Hepatocyte (in vitro differentiated cells): Measurements from ENCODE around the gene THRSP. TPM values are rescaled to one million over a fixed set of nuclear protein-coding genes. Genes with fewer than 3 reads are reported as not detected.

Experiments used
- DNase-seq: peaks from one replicate; pipeline ENCODE4 v3.0.0-alpha.2; 2016; ENCODE audit warnings: low spot score
- H2AFZ ChIP-seq: fragments of 200-600 bp; sonication (generic); 2 replicates; pipeline ENCODE4 v1.6.0; 2016; ENCODE audit warnings: antibody characterized with exemption, mild to moderate bottlenecking
- H3K27ac ChIP-seq: fragments of 200-600 bp; sonication (generic); 2 replicates; pipeline ENCODE4 v1.5.1; 2016; ENCODE audit warnings: mild to moderate bottlenecking
- H3K27me3 ChIP-seq: fragments of 200-600 bp; sonication (generic); 2 replicates; pipeline ENCODE4 v1.6.1; 2016
- H3K36me3 ChIP-seq: fragments of 200-600 bp; sonication (generic); replicated peaks from 2 replicates; pipeline ENCODE4 v1.5.1; 2016; ENCODE audit warnings: low read depth; ENCODE audit not compliant: insufficient read depth
- H3K4me1 ChIP-seq: fragments of 200-600 bp; sonication (generic); 2 replicates; pipeline ENCODE4 v1.5.1; 2016; ENCODE audit warnings: mild to moderate bottlenecking, moderate library complexity; ENCODE audit not compliant: insufficient read depth
- H3K4me2 ChIP-seq: fragments of 200-600 bp; sonication (generic); 2 replicates; pipeline ENCODE4 v1.6.0; 2016
- H3K4me3 ChIP-seq: fragments of 200-600 bp; sonication (generic); 2 replicates; pipeline ENCODE4 v1.5.1; 2016; ENCODE audit warnings: mild to moderate bottlenecking
- H3K79me2 ChIP-seq: fragments of 200-600 bp; sonication (generic); 2 replicates; pipeline ENCODE4 v1.6.0; 2017; ENCODE audit warnings: mild to moderate bottlenecking
- H3K9me2 ChIP-seq: fragments of 200-600 bp; sonication (generic); replicated peaks from 2 replicates; pipeline ENCODE4 v1.6.0; 2017; ENCODE audit warnings: mild to moderate bottlenecking; ENCODE audit not compliant: insufficient read depth
- H3K9me3 ChIP-seq: fragments of 200-600 bp; sonication (generic); 2 replicates; pipeline ENCODE4 v1.5.1; 2016; ENCODE audit warnings: low read depth, mild to moderate bottlenecking
- H4K20me1 ChIP-seq: fragments of 200-600 bp; sonication (generic); 2 replicates; pipeline ENCODE4 v1.6.0; 2016; ENCODE audit warnings: mild to moderate bottlenecking; ENCODE audit not compliant: insufficient read depth, poor library complexity, severe bottlenecking
- CTCF ChIP-seq: fragments of 200-600 bp; sonication (generic); IDR thresholded peaks from 2 replicates; pipeline ENCODE4 v1.5.1; 2016; ENCODE audit warnings: antibody characterized with exemption, mild to moderate bottlenecking; ENCODE audit not compliant: poor library complexity
- EZH2 ChIP-seq: fragments of 200-600 bp; sonication (generic); IDR thresholded peaks from 2 replicates; pipeline ENCODE4 v1.6.1; 2016; ENCODE audit warnings: antibody characterized with exemption, mild to moderate bottlenecking, borderline replicate concordance
- EZH2phosphoT487 ChIP-seq: fragments of 200-600 bp; sonication (generic); IDR thresholded peaks from one replicate; pipeline ENCODE4 v1.6.1; 2018; ENCODE audit warnings: antibody characterized with exemption, mild to moderate bottlenecking, low read depth, moderate library complexity; ENCODE audit not compliant: unreplicated experiment, severe bottlenecking
- WGBS: methylation state at CpG from one replicate; pipeline ENCODE4 v1.1.6; 2016; ENCODE audit warnings: low lambda C conversion rate; ENCODE audit errors: missing lambda C conversion rate; 5-methylcytosine and 5-hydroxymethylcytosine counted together
- polyA plus RNA-seq: library from polyadenylated mRNA; unstranded; fragments of >200 nt; fragmentation: Nextera tagmentation; extraction: Ambion mirVana; gene quantifications from 2 replicates; pipeline ENCODE4 v1.2.1, GENCODE V29; 2016
- total RNA-seq: library from RNA; depleted of rRNA; stranded (reverse); fragments of >200 nt; gene quantifications from 2 replicates; pipeline ENCODE4 v1.2.3, GENCODE V29; 2014

The THRSP gene
- total and polyA plus RNA-seq, 2 experiments from 2014 or later = 0.17 TPM

- Histone ChIP-seq H3K27me3 (no peaks in the 10 kb centered on the region), H3K9me2 (no peaks in the 10 kb centered on the region), H3K27ac (no peak overlapping the region), H3K4me2 (no peak overlapping the region), H3K4me3 (no peak overlapping the region), H4K20me1 (no peaks in the 10 kb centered on the region), H3K9me3 (no peaks in the 10 kb centered on the region), H2AFZ (no peak overlapping the region), H3K36me3 (no peaks in the 10 kb centered on the region), H3K4me1 (no peaks in the 10 kb centered on the region), H3K79me2 (no peaks in the 10 kb centered on the region)
- no peak for DNase-seq
- 67% methylated on average over 2 of the region's 2 CpGs for WGBS
- TF ChIP-seq EZH2phosphoT487 (no peak), EZH2 (no peak), CTCF (no peak)
Measured at GRCh38 chr11:78062671-78063070, 990 bp upstream of the THRSP start.

- Histone ChIP-seq H3K4me3 (no peak overlapping the region), H3K4me2 (no peak overlapping the region), H2AFZ (no peak overlapping the region), H3K9me3 (no peaks in the 10 kb centered on the region), H3K9me2 (no peaks in the 10 kb centered on the region), H3K4me1 (no peaks in the 10 kb centered on the region), H3K36me3 (no peaks in the 10 kb centered on the region), H4K20me1 (no peaks in the 10 kb centered on the region), H3K27me3 (no peaks in the 10 kb centered on the region), H3K27ac (no peak overlapping the region), H3K79me2 (peaks cover 2% of the 10 kb centered on the region)
- TF ChIP-seq EZH2phosphoT487 = no peak
- TF ChIP-seq CTCF = no peak
- TF ChIP-seq EZH2 = no peak
- 93% methylated on average over 2 of the region's 2 CpGs for WGBS
- DNase-seq = no peak
Measured at GRCh38 chr11:78065203-78065602, 1.5 kb downstream of the THRSP start.

- TF ChIP-seq EZH2 (no peak), EZH2phosphoT487 (no peak), CTCF (no peak)
- Histone ChIP-seq H3K9me2 (no peaks in the 10 kb centered on the region), H3K4me3 (no peak overlapping the region), H3K9me3 (no peaks in the 10 kb centered on the region), H3K27me3 (no peaks in the 10 kb centered on the region), H3K4me2 (no peak overlapping the region), H4K20me1 (no peaks in the 10 kb centered on the region), H3K4me1 (no peaks in the 10 kb centered on the region), H2AFZ (no peak overlapping the region), H3K27ac (no peak overlapping the region), H3K36me3 (no peaks in the 10 kb centered on the region), H3K79me2 (peaks cover 13% of the 10 kb centered on the region)
- WGBS = 87% methylated on average over 2 of the region's 2 CpGs
- DNase-seq = no peak
Measured at GRCh38 chr11:78066471-78066870, 2.8 kb downstream of the THRSP start.

- no peak for DNase-seq
- Histone ChIP-seq H3K36me3 (no peaks in the 10 kb centered on the region), H4K20me1 (no peaks in the 10 kb centered on the region), H3K4me1 (peaks cover under 1% of the 10 kb centered on the region), H3K9me2 (no peaks in the 10 kb centered on the region), H3K4me2 (no peak overlapping the region), H3K27me3 (no peaks in the 10 kb centered on the region), H3K9me3 (no peaks in the 10 kb centered on the region), H3K27ac (no peak overlapping the region), H3K4me3 (no peak overlapping the region), H3K79me2 (peaks cover 22% of the 10 kb centered on the region), H2AFZ (no peak overlapping the region)
- WGBS = 79% methylated on average over 4 of the region's 4 CpGs
- TF ChIP-seq EZH2phosphoT487 (no peak), CTCF (no peak), EZH2 (no peak)
Measured at GRCh38 chr11:78067704-78068103, 4.0 kb downstream of the THRSP start.
